ENCODE results near the gene MARK2. TPM values are rescaled to one million over a fixed set of nuclear protein-coding genes. Genes with fewer than 3 reads are reported as not detected.

Gene MARK2
- total RNA-seq, 1 donor from 2014 or later = 31.8 TPM

DNA sequence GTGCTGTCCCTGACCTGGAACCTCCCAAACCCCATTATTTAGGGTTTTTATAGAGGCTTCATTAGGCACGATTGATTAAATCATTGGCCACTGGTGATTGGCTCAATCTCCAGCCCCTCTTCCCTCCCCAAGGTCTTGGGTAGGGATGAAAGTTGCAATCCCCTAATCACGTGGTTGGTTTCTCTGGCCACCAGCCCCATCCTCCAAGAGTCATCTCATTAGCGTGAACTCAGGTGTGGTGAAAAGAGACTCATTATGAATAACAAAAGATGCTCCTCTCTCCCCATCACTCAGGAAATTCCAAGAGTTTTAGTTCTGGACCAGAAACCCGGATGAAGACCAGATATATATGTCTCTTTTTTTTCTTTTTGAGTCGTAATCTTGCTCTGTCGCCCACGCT is 7.6 kb upstream of the MARK2 start:
- Mint-ChIP-seq H3K9me3 (ENCODE audit: unreplicated experiment) (no peaks in the 10 kb centered on the region), H3K27me3 (ENCODE audit: unreplicated experiment) (no peaks in the 10 kb centered on the region), H3K4me3 (ENCODE audit: unreplicated experiment) (no peak overlapping the region), H3K4me1 (ENCODE audit: unreplicated experiment) (no peaks in the 10 kb centered on the region), H3K36me3 (ENCODE audit: unreplicated experiment) (peaks cover 3% of the 10 kb centered on the region), H3K27ac (ENCODE audit: unreplicated experiment) (no peak overlapping the region)
- no peak for DNase-seq (ENCODE audit: extremely low spot score, unreplicated experiment)
- TF ChIP-seq, protein P1, sequence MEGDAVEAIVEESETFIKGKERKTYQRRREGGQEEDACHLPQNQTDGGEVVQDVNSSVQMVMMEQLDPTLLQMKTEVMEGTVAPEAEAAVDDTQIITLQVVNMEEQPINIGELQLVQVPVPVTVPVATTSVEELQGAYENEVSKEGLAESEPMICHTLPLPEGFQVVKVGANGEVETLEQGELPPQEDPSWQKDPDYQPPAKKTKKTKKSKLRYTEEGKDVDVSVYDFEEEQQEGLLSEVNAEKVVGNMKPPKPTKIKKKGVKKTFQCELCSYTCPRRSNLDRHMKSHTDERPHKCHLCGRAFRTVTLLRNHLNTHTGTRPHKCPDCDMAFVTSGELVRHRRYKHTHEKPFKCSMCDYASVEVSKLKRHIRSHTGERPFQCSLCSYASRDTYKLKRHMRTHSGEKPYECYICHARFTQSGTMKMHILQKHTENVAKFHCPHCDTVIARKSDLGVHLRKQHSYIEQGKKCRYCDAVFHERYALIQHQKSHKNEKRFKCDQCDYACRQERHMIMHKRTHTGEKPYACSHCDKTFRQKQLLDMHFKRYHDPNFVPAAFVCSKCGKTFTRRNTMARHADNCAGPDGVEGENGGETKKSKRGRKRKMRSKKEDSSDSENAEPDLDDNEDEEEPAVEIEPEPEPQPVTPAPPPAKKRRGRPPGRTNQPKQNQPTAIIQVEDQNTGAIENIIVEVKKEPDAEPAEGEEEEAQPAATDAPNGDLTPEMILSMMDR (IDR thresholded peaks at IDR 0.05) = no peak

DNA sequence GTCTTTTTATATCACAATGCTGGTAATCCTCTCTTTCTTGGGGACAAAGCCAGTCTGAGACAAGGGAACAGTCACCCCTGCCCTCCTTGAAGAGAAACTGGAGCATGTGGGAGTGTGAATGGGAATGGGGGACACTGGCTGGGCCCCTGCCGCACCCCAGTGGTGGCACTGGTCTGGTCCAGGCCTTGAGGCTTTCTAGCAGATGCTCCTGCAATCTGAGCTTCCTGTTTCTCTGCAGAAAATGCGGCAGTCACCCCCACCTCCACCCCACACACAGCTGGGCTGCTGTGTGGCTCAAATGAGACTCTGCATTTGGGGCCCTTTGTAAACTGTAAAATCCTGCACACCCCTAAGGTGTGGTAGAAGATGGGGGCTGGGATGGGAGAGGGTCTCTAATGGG is 6.6 kb upstream of the MARK2 start:
- Mint-ChIP-seq H3K27ac (ENCODE audit: unreplicated experiment) (no peak overlapping the region), H3K4me3 (ENCODE audit: unreplicated experiment) (no peak overlapping the region), H3K9me3 (ENCODE audit: unreplicated experiment) (no peaks in the 10 kb centered on the region), H3K36me3 (ENCODE audit: unreplicated experiment) (peaks cover 2% of the 10 kb centered on the region), H3K4me1 (ENCODE audit: unreplicated experiment) (peaks cover 1% of the 10 kb centered on the region), H3K27me3 (ENCODE audit: unreplicated experiment) (no peaks in the 10 kb centered on the region)
- no peak for DNase-seq (ENCODE audit: extremely low spot score, unreplicated experiment)
- TF ChIP-seq, protein P1 (IDR thresholded peaks at IDR 0.05) = no peak

DNA sequence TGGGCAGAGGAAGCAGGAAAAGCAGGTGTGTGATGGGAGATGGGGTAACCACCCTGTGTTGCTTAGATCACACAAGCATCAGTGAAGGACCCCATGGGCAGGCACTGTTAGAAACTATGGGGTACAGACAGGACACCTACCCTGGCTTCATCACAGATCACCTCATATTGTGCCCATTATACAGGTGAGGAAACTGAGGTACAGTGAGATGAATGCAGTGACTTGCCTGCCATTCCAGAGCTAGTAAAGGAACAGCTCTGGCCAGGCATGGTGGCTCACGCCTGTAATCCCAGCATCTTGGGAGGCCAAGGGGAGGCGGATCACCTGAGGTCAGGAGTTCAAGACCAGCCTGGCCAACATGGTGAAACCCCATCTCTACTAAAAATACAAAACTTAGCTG is 5.9 kb upstream of the MARK2 start:
- H3K9me3 Mint-ChIP-seq (ENCODE audit: unreplicated experiment) = no peaks in the 10 kb centered on the region
- TF ChIP-seq, protein P1 (IDR thresholded peaks at IDR 0.05) = no peak
- H3K4me3 Mint-ChIP-seq (ENCODE audit: unreplicated experiment) = no peak overlapping the region
- no peaks in the 10 kb centered on the region for H3K36me3 Mint-ChIP-seq (ENCODE audit: unreplicated experiment)
- no peak overlapping the region for H3K27ac Mint-ChIP-seq (ENCODE audit: unreplicated experiment)
- H3K27me3 Mint-ChIP-seq (ENCODE audit: unreplicated experiment) = no peaks in the 10 kb centered on the region
- no peak for DNase-seq (ENCODE audit: extremely low spot score, unreplicated experiment)
- H3K4me1 Mint-ChIP-seq (ENCODE audit: unreplicated experiment) = peaks cover 1% of the 10 kb centered on the region

DNA sequence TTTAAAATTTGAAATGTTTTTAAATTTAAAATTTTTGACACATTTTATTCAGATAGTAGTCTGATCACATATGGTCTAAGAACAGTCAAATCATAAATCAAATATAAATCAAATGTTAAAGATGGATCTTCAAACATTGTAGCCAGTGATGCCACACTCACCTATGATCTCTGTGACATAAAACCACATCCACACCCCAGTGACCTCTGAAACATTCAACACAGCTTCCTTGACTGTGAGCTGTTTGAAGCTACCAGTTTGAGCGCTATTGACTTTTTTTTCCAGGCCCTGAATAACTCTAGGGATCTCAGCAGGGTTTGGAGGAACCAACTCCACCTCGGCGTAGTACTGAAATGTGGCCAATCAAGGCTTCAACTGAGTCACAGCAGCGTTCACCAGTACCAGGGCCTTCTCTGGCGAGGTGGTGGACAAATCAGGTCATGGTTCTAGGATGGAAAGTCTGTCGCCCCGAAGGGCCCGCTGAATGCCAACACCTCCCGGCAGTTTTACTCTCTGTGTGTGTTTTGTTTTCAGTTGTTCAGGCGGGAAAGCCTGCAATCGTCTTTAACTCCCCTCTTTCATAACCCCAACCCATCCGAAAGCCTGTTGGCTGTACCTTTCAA is 4.3 kb upstream of the MARK2 start:
- Mint-ChIP-seq H3K9me3 (ENCODE audit: unreplicated experiment) (no peaks in the 10 kb centered on the region), H3K4me3 (ENCODE audit: unreplicated experiment) (no peak overlapping the region), H3K36me3 (ENCODE audit: unreplicated experiment) (no peaks in the 10 kb centered on the region), H3K27me3 (ENCODE audit: unreplicated experiment) (no peaks in the 10 kb centered on the region), H3K27ac (ENCODE audit: unreplicated experiment) (no peak overlapping the region), H3K4me1 (ENCODE audit: unreplicated experiment) (peaks cover 5% of the 10 kb centered on the region)
- TF ChIP-seq, protein P1 (IDR thresholded peaks at IDR 0.05) = no peak
- no peak for DNase-seq (ENCODE audit: extremely low spot score, unreplicated experiment)

DNA sequence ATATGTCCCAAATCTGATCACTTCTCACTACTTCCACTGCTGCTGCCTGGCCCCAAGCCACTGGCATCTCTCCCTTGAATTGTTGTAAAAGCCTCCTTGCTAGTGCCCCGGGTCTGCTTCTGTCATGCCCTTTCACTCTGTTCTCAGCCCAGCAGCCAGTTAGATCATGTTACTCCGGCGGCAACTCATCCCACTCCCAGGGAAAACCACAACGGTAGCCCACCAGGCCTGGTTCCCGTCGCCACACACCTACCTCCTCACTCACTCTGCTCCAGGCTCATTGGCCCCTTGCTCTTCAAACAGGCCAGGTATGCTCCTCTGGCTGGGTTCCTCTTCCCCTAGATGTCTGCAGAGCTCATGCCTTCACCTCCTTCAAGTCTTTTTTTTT is 3.8 kb upstream of the MARK2 start:
- TF ChIP-seq, protein P1 (IDR thresholded peaks at IDR 0.05) = no peak
- no peak overlapping the region for H3K4me3 Mint-ChIP-seq (ENCODE audit: unreplicated experiment)
- no peak for DNase-seq (ENCODE audit: extremely low spot score, unreplicated experiment)
- no peaks in the 10 kb centered on the region for H3K27me3 Mint-ChIP-seq (ENCODE audit: unreplicated experiment)
- no peaks in the 10 kb centered on the region for H3K9me3 Mint-ChIP-seq (ENCODE audit: unreplicated experiment)
- H3K27ac Mint-ChIP-seq (ENCODE audit: unreplicated experiment) = no peak overlapping the region
- peaks cover 8% of the 10 kb centered on the region for H3K4me1 Mint-ChIP-seq (ENCODE audit: unreplicated experiment)
- H3K36me3 Mint-ChIP-seq (ENCODE audit: unreplicated experiment) = no peaks in the 10 kb centered on the region

Data from osteocyte (in vitro differentiated cells).